ENCODE results near the gene PDE10A.

Gene PDE10A

DNA sequence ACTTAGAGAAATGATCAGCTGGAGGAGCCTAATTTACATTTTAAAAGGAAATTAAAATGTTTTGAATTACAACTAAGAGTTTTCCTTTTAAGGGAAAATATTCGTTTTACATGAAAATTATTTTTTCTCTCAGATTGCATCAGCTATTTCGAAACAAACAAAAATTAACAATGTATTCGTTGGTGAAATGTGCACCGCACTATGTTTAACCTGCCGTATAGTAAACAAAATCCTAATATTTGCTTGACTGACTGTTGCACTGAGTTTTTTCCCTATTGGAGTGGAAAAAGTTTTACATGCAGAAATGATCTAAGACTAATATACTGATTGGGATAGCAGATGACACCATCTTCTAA is 5.7 kb downstream of the PDE10A start:
- DNase-seq (ENCODE audit: low read depth), result no peak
- H3K4me3 ChIP-seq (ENCODE audit: control insufficient read depth, low read depth, low read length), result no peak overlapping the region
- TF ChIP-seq, protein P1, sequence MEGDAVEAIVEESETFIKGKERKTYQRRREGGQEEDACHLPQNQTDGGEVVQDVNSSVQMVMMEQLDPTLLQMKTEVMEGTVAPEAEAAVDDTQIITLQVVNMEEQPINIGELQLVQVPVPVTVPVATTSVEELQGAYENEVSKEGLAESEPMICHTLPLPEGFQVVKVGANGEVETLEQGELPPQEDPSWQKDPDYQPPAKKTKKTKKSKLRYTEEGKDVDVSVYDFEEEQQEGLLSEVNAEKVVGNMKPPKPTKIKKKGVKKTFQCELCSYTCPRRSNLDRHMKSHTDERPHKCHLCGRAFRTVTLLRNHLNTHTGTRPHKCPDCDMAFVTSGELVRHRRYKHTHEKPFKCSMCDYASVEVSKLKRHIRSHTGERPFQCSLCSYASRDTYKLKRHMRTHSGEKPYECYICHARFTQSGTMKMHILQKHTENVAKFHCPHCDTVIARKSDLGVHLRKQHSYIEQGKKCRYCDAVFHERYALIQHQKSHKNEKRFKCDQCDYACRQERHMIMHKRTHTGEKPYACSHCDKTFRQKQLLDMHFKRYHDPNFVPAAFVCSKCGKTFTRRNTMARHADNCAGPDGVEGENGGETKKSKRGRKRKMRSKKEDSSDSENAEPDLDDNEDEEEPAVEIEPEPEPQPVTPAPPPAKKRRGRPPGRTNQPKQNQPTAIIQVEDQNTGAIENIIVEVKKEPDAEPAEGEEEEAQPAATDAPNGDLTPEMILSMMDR (conservative IDR thresholded peaks at IDR 0.05; ENCODE audit: control insufficient read depth, insufficient read depth, low read depth, low read length), result no peak

DNA sequence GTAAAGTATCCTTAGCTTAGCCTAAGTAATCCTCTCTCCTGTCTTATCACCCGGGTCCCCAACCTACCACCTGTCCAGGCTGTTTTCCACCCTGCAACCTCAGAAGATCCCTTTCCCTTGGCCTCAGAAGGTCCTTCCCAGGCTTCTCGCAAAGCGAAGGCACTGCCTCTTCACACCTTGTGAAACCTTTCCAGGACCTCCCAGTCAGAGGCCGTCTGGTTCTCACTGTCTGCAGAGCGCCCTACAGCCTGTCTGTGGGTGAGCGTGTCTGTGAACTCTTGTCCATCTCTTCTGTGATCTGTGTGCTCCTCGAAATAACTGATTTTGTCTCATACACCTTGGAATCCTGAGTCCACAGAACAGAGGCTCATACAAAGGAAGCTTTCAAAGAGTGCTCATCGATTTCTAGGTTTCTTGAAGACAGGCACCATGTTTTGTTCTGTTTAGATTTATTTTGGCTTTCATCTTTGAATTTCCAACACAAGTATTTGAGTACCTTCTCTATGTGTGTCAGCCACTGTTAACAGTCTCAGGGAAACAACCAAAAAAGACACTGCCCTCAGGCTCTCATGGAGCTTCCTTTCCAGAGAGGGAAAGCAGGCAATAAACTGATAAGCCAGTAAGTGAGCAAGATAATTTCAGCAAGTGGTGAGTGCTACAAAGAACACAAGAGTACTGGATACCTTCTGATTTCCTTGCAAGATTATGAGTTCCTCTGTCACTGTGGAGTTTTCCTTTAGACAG is 6.3 kb downstream of the PDE10A start:
- no peak overlapping the region for H3K4me3 ChIP-seq (ENCODE audit: control insufficient read depth, low read depth, low read length)
- no peak for DNase-seq (ENCODE audit: low read depth)
- TF ChIP-seq, protein P1 (conservative IDR thresholded peaks at IDR 0.05; ENCODE audit: control insufficient read depth, insufficient read depth, low read depth, low read length), result no peak

DNA sequence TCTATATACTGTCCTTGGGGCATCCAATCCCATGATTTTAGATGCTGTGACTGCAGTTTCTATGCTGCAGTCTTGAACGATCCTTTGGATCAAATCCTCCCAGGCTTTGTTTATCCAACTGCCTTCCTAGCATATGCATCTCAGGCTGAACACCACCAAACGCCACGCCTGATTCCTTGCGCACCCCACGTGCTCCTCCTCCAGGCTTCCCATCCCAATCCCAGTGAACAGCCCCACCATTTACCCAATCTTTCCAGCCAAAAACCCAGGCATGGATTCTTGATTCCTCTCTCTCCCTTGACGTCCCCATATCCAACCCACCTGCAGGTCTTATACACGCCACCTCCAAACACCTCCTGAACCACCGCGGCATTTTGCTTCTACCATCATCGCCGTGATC is 7.8 kb downstream of the PDE10A start:
- TF ChIP-seq, protein P1 (conservative IDR thresholded peaks at IDR 0.05; ENCODE audit: control insufficient read depth, insufficient read depth, low read depth, low read length), result no peak

DNA sequence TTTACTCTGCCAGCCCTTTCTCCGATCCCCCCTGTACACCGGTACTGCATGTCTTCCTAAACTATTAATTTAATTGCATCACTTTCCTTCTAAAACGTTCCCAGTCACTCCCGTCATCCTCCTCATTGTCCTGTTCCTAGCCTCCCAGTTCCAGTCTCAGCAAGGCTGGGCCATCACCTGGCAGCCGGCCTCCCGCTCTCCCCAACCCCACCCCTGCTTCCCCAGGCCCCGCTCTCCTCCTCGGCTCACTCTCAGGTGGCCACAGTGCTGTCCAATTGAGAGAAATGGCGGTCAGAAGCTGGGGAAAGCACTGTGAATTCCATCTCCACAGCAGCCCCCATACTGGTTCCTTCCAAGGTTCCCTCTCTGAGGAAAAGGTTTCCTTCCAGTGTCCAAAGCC is 8.9 kb downstream of the PDE10A start:
- DNase-seq (ENCODE audit: low read depth), result no peak
- TF ChIP-seq, protein P1 (conservative IDR thresholded peaks at IDR 0.05; ENCODE audit: control insufficient read depth, insufficient read depth, low read depth, low read length), result no peak
- H3K4me3 ChIP-seq (ENCODE audit: control insufficient read depth, low read depth, low read length), result no peak overlapping the region

More for the DNA sequence above, 7.8 kb downstream of the PDE10A start:
- DNase-seq (ENCODE audit: low read depth), result no peak
- no peak overlapping the region for H3K4me3 ChIP-seq (ENCODE audit: control insufficient read depth, low read depth, low read length)

DNA sequence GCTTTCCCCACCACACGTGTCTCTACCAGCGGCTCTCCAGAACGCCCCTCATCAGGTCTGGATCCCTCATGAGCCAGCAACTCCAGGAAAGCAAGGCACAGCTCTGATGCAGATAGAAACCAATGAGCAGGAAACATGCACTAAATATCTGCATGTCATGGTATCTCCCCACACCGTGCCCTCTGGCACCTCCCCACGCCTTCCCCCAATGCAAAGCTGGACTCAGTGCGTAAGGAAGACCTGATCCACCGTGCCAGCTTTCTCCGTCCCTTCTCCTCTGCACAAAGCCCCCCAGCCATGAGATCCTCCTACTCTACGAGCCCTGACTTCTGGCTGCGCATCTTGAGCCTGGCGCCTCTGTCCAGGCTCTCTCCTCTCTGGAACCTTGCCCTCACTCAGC is 9.4 kb downstream of the PDE10A start:
- no peak for DNase-seq (ENCODE audit: low read depth)
- H3K4me3 ChIP-seq (ENCODE audit: control insufficient read depth, low read depth, low read length), result no peak overlapping the region
- TF ChIP-seq, protein P1 (conservative IDR thresholded peaks at IDR 0.05; ENCODE audit: control insufficient read depth, insufficient read depth, low read depth, low read length), result no peak

DNA sequence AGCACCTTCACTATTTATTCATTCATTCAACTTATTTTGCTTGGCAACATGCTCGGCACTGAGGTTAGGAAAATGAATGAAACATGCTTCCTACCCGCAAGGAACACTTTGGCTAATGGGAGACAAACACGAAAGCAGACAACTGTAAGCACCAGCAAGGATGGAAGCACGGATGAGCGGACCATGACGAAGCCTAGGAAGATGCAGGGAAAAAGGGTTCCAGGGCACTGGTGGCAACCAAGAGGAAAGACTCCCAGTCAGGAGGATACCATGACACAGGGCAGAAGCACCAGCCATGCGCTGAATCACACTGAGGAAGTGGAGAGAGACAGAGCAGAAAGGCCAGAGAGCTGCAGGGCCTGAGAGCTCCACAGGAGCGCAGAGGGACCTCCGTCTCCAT is 9.8 kb downstream of the PDE10A start:
- no peak overlapping the region for H3K4me3 ChIP-seq (ENCODE audit: control insufficient read depth, low read depth, low read length)
- no peak for DNase-seq (ENCODE audit: low read depth)
- TF ChIP-seq, protein P1 (conservative IDR thresholded peaks at IDR 0.05; ENCODE audit: control insufficient read depth, insufficient read depth, low read depth, low read length), result no peak

All from fibroblast of mammary gland (primary cell).